SK-N-SH treated with all-trans-retinoic acid at 6 μM for 48 hours (cell line): ENCODE measurements around the gene RAVER2.

Experiments used
- ATAC-seq: fragments of 200-7000 bp; cut with Tn5 transposase; 3 replicates; pipeline ENCODE4 v1.9.1; 2020; ENCODE audit warnings: mild to moderate bottlenecking, moderate library complexity
- ARNTL ChIP-seq: fragments of 450-650 bp; formaldehyde crosslinking; IDR thresholded peaks from 2 replicates; pipeline ENCODE4 v1.5.0; 2020; ENCODE audit warnings: low read depth, mild to moderate bottlenecking, moderate library complexity, borderline replicate concordance
- BACH2 ChIP-seq: fragments of 250-450 bp; sonication (Bioruptor Pico); IDR thresholded peaks from 2 replicates; pipeline ENCODE4 v1.9.0; 2021; ENCODE audit warnings: mild to moderate bottlenecking, borderline replicate concordance
- CSDC2 ChIP-seq: fragments of 250-450 bp; sonication (Bioruptor Pico); IDR thresholded peaks from 2 replicates; pipeline ENCODE4 v1.5.0; 2020; ENCODE audit warnings: mild to moderate bottlenecking, moderate library complexity
- ESRRG ChIP-seq: fragments of 250-450 bp; sonication (Bioruptor Pico); IDR thresholded peaks from 2 replicates; pipeline ENCODE4 v1.6.1; 2021; ENCODE audit warnings: mild to moderate bottlenecking
- GLIS3 ChIP-seq: fragments of 250-450 bp; sonication (Bioruptor Pico); IDR thresholded peaks from 2 replicates; pipeline ENCODE4 v1.5.0; 2020; ENCODE audit warnings: mild to moderate bottlenecking, moderate library complexity
- ISL1 ChIP-seq: fragments of 250-450 bp; sonication (Bioruptor Pico); IDR thresholded peaks from 2 replicates; pipeline ENCODE4 v2.1.2; 2022; ENCODE audit warnings: mild to moderate bottlenecking, moderate library complexity
- OSR1 ChIP-seq: fragments of 250-450 bp; sonication (Bioruptor Pico); IDR thresholded peaks from 2 replicates; pipeline ENCODE4 v1.8.0; 2022; ENCODE audit warnings: moderate library complexity, mild to moderate bottlenecking, inconsistent platforms
- PPARA ChIP-seq: fragments of 250-450 bp; sonication (Bioruptor Pico); IDR thresholded peaks from 2 replicates; pipeline ENCODE4 v1.5.0; 2020; ENCODE audit warnings: mild to moderate bottlenecking, borderline replicate concordance
- RARB ChIP-seq: fragments of 250-450 bp; sonication (Bioruptor Pico); IDR thresholded peaks from 2 replicates; pipeline ENCODE4 v1.8.0; 2021; ENCODE audit warnings: mild to moderate bottlenecking, moderate library complexity
- SNAI2 ChIP-seq: fragments of 250-450 bp; sonication (Bioruptor Pico); IDR thresholded peaks from 2 replicates; pipeline ENCODE4 v1.5.0; 2020; ENCODE audit warnings: mild to moderate bottlenecking, moderate library complexity
- TCF4 ChIP-seq: fragments of 250-450 bp; sonication (Bioruptor Pico); IDR thresholded peaks from 2 replicates; pipeline ENCODE4 v1.8.0; 2021; ENCODE audit warnings: mild to moderate bottlenecking, moderate library complexity, borderline replicate concordance
- TOX ChIP-seq: fragments of 250-450 bp; sonication (Bioruptor Pico); IDR thresholded peaks from 2 replicates; pipeline ENCODE4 v1.8.0; 2021; ENCODE audit warnings: mild to moderate bottlenecking, moderate library complexity, borderline replicate concordance
- TSHZ2 ChIP-seq: fragments of 250-450 bp; sonication (Bioruptor Pico); IDR thresholded peaks from 2 replicates; pipeline ENCODE4 v1.5.0; 2020; ENCODE audit warnings: mild to moderate bottlenecking, moderate library complexity
- ZC3H10 ChIP-seq: fragments of 250-450 bp; sonication (Bioruptor Pico); IDR thresholded peaks from 2 replicates; pipeline ENCODE4 v1.5.1; 2021; ENCODE audit warnings: mild to moderate bottlenecking, moderate library complexity
- ZFP3 ChIP-seq: fragments of 250-450 bp; sonication (Bioruptor Pico); IDR thresholded peaks from 2 replicates; pipeline ENCODE4 v1.5.0; 2020; ENCODE audit warnings: mild to moderate bottlenecking, moderate library complexity
- ZFP30 ChIP-seq: fragments of 450-650 bp; formaldehyde crosslinking; IDR thresholded peaks from 2 replicates; pipeline ENCODE4 v1.5.0; 2022; ENCODE audit warnings: mild to moderate bottlenecking, moderate library complexity
- ZNF565 ChIP-seq: fragments of 450-650 bp; formaldehyde crosslinking; conservative IDR thresholded peaks from 2 replicates; pipeline ENCODE4 v1.5.0; 2020; ENCODE audit warnings: low read depth, mild to moderate bottlenecking, moderate library complexity
- ZNF70 ChIP-seq: fragments of 450-650 bp; formaldehyde crosslinking; IDR thresholded peaks from 2 replicates; pipeline ENCODE4 v1.5.0; 2020; ENCODE audit warnings: mild to moderate bottlenecking, moderate library complexity
- ZNF8 ChIP-seq: fragments of 450-650 bp; formaldehyde crosslinking; IDR thresholded peaks from 2 replicates; pipeline ENCODE4 v1.5.0; 2020; ENCODE audit warnings: mild to moderate bottlenecking, moderate library complexity
- TF ChIP-seq, protein P1 (sequence below): fragments of 250-450 bp; sonication (Bioruptor Pico); IDR thresholded peaks from 2 replicates; pipeline ENCODE4 v1.5.1; 2020; ENCODE audit warnings: low read depth, mild to moderate bottlenecking, moderate library complexity
- TF ChIP-seq, protein P2 (sequence below): fragments of 250-450 bp; sonication (Bioruptor Pico); IDR thresholded peaks from 2 replicates; pipeline ENCODE4 v1.5.1; 2021; ENCODE audit warnings: mild to moderate bottlenecking, moderate library complexity
- TF ChIP-seq, protein P3 (sequence below): fragments of 250-450 bp; sonication (Bioruptor Pico); IDR thresholded peaks from 2 replicates; pipeline ENCODE4 v1.8.0; 2020; ENCODE audit warnings: mild to moderate bottlenecking, moderate library complexity, borderline replicate concordance
- TF ChIP-seq, protein P4 (sequence below): fragments of 250-450 bp; sonication (Bioruptor Pico); IDR thresholded peaks from 2 replicates; pipeline ENCODE4 v1.8.0; 2021; ENCODE audit warnings: low read depth, mild to moderate bottlenecking, moderate library complexity, borderline replicate concordance

RAVER2 gene

GRCh38 chr1:64748706-64749105, 3.8 kb downstream of the RAVER2 start:
- ATAC-seq = no peak
- TF ChIP-seq ZNF70 (CRISPR knock-in tag) = no peak

GRCh38 chr1:64750092-64750491, 5.2 kb downstream of the RAVER2 start:
- TF ChIP-seq GLIS3 (no peak), SNAI2 (CRISPR knock-in tag) (no peak), TOX (CRISPR knock-in tag) (no peak), ZFP30 (CRISPR knock-in tag) (no peak), ZFP3 (CRISPR knock-in tag) (no peak), ZNF8 (no peak), PPARA (no peak)
- TF ChIP-seq, protein P1, sequence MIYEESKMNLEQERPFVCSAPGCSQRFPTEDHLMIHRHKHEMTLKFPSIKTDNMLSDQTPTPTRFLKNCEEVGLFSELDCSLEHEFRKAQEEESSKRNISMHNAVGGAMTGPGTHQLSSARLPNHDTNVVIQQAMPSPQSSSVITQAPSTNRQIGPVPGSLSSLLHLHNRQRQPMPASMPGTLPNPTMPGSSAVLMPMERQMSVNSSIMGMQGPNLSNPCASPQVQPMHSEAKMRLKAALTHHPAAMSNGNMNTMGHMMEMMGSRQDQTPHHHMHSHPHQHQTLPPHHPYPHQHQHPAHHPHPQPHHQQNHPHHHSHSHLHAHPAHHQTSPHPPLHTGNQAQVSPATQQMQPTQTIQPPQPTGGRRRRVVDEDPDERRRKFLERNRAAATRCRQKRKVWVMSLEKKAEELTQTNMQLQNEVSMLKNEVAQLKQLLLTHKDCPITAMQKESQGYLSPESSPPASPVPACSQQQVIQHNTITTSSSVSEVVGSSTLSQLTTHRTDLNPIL (CRISPR knock-in tag) = no peak
- TF ChIP-seq, protein P2, sequence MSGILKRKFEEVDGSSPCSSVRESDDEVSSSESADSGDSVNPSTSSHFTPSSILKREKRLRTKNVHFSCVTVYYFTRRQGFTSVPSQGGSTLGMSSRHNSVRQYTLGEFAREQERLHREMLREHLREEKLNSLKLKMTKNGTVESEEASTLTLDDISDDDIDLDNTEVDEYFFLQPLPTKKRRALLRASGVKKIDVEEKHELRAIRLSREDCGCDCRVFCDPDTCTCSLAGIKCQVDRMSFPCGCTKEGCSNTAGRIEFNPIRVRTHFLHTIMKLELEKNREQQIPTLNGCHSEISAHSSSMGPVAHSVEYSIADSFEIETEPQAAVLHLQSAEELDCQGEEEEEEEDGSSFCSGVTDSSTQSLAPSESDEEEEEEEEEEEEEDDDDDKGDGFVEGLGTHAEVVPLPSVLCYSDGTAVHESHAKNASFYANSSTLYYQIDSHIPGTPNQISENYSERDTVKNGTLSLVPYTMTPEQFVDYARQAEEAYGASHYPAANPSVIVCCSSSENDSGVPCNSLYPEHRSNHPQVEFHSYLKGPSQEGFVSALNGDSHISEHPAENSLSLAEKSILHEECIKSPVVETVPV (CRISPR knock-in tag) = no peak
- TF ChIP-seq, all 23 proteins: peak for 0
- no peak for ATAC-seq

DNA sequence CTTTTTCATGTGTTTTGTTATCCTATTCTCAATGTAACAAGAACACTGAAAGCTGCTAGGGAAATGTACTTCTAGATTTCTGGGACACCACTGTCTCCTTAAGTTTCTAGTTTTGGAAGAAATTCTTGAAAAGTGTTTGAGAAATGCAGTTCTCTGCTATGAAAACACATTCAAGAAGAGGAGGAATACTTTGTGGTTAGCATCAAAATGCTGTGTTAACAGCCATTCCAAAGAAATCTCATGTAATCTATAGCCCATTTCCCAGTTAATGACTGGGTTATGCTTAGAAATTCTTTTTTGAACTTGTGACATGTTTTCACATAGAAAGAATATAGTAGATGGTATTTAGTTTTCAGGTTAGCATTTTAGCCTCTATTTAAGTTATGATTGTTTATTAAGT, 6.0 kb downstream of the RAVER2 start:
- no peak for ATAC-seq
- TF ChIP-seq TSHZ2 (CRISPR knock-in tag) (no peak), ISL1 (CRISPR knock-in tag) (no peak), PPARA (no peak)
- TF ChIP-seq, protein P2 (CRISPR knock-in tag) = no peak
- TF ChIP-seq, protein P3, sequence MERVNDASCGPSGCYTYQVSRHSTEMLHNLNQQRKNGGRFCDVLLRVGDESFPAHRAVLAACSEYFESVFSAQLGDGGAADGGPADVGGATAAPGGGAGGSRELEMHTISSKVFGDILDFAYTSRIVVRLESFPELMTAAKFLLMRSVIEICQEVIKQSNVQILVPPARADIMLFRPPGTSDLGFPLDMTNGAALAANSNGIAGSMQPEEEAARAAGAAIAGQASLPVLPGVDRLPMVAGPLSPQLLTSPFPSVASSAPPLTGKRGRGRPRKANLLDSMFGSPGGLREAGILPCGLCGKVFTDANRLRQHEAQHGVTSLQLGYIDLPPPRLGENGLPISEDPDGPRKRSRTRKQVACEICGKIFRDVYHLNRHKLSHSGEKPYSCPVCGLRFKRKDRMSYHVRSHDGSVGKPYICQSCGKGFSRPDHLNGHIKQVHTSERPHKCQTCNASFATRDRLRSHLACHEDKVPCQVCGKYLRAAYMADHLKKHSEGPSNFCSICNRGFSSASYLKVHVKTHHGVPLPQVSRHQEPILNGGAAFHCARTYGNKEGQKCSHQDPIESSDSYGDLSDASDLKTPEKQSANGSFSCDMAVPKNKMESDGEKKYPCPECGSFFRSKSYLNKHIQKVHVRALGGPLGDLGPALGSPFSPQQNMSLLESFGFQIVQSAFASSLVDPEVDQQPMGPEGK = no peak
- TF ChIP-seq, all 23 proteins: peak for 0

DNA sequence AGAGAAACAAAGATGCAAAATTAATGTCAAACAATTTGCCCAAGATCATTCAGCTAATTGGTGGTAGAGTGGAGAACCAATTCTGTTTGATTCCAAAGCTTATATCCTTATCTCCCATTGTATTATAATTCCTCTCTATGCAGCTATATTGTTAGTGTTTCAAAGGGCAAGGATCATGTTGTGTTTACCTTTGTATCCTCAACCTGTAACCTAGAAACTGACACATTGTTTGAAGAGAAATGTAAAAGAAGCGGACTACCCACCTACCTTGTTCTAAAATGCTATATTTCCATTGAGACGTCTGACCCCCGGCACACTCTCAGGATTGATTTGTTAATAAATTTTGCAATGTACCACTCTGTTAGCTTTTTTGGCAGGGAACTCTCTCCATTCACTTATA, 9.3 kb downstream of the RAVER2 start:
- no peak for ATAC-seq
- TF ChIP-seq ARNTL (CRISPR knock-in tag) = no peak
- TF ChIP-seq ZC3H10 (CRISPR knock-in tag) = no peak
- no peak for TF ChIP-seq CSDC2 (CRISPR knock-in tag)
- TF ChIP-seq ZNF565 (CRISPR knock-in tag) = no peak
- no peak for TF ChIP-seq TOX (CRISPR knock-in tag)
- no peak for TF ChIP-seq PPARA
- TF ChIP-seq RARB (CRISPR knock-in tag) = no peak
- TF ChIP-seq BACH2 = no peak
- no peak for TF ChIP-seq ZNF70 (CRISPR knock-in tag)
- TF ChIP-seq SNAI2 (CRISPR knock-in tag) = no peak
- TF ChIP-seq, protein P4, sequence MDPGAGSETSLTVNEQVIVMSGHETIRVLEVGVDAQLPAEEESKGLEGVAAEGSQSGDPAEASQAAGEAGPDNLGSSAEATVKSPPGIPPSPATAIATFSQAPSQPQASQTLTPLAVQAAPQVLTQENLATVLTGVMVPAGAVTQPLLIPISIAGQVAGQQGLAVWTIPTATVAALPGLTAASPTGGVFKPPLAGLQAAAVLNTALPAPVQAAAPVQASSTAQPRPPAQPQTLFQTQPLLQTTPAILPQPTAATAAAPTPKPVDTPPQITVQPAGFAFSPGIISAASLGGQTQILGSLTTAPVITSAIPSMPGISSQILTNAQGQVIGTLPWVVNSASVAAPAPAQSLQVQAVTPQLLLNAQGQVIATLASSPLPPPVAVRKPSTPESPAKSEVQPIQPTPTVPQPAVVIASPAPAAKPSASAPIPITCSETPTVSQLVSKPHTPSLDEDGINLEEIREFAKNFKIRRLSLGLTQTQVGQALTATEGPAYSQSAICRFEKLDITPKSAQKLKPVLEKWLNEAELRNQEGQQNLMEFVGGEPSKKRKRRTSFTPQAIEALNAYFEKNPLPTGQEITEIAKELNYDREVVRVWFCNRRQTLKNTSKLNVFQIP (CRISPR knock-in tag) = no peak
- TF ChIP-seq TCF4 (CRISPR knock-in tag) = no peak
- TF ChIP-seq ZFP3 (CRISPR knock-in tag) = no peak
- no peak for TF ChIP-seq ZFP30 (CRISPR knock-in tag)
- TF ChIP-seq OSR1 (CRISPR knock-in tag) = no peak
- TF ChIP-seq ZNF8 = no peak
- TF ChIP-seq ESRRG (CRISPR knock-in tag) = no peak
- TF ChIP-seq TSHZ2 (CRISPR knock-in tag) = no peak
- TF ChIP-seq GLIS3 = no peak
